ENCODE results near the gene FOXL3.

GRCh38 chr7:307970-308369, 18.0 kb downstream of the FOXL3 start:
- TF ChIP-seq CTCF (IDR thresholded peaks at IDR 0.05) (no peak), JUNB (IDR thresholded peaks at IDR 0.05) (no peak), RAD21 (conservative IDR thresholded peaks at IDR 0.05 in 1 of 2, IDR thresholded peaks at IDR 0.05 in 1 of 2) (no peak), HMGXB4 (CRISPR knock-in tag; IDR thresholded peaks at IDR 0.05; ENCODE audit: borderline replicate concordance) (no peak), KDM5A (IDR thresholded peaks at IDR 0.05) (no peak)

All from A549 (cell line).